SK-N-SH (cell line): ENCODE measurements around the gene CDIP1.

Experiments
- CTCF ChIP-seq: fragments of 200-600 bp; sonication (generic); IDR thresholded peaks from 2 replicates; pipeline ENCODE4 v1.6.1; 2017; ENCODE audit warnings: antibody characterized with exemption, mild to moderate bottlenecking, moderate library complexity
- EZH2phosphoT487 ChIP-seq: fragments of 200-600 bp; sonication (generic); IDR thresholded peaks from 2 replicates; pipeline ENCODE4 v1.6.1; 2017; ENCODE audit warnings: low read depth, mixed run types, mild to moderate bottlenecking, antibody characterized with exemption, moderate library complexity, borderline replicate concordance
- FOXJ3 ChIP-seq: sonication (generic); formaldehyde crosslinking; IDR thresholded peaks from 2 replicates; pipeline ENCODE4 v1.5.1; 2020; ENCODE audit warnings: mild to moderate bottlenecking, missing genetic modification reagents
- POLR2AphosphoS5 ChIP-seq: IDR thresholded peaks from 2 replicates; pipeline ENCODE4 v1.6.1; 2012; ENCODE audit warnings: low read depth, low read length
- RCOR1 ChIP-seq: fragments of 150-350 bp; IDR thresholded peaks from 2 replicates; pipeline ENCODE4 v1.6.1; 2017; ENCODE audit warnings: antibody characterized with exemption, low read length
- RXRA ChIP-seq: IDR thresholded peaks from 2 replicates; pipeline ENCODE4 v1.4.0; 2012; ENCODE audit warnings: low read depth, mild to moderate bottlenecking, borderline replicate concordance
- TEAD4 ChIP-seq: IDR thresholded peaks from 2 replicates; pipeline ENCODE4 v1.4.0; 2012; ENCODE audit warnings: mild to moderate bottlenecking, borderline replicate concordance; ENCODE audit not compliant: insufficient read depth

GRCh38 chr16:4523686-4524085, 14.9 kb downstream of the CDIP1 start:
- TF ChIP-seq CTCF: no peak
- TF ChIP-seq EZH2phosphoT487: no peak
- TF ChIP-seq POLR2AphosphoS5: no peak
- TF ChIP-seq FOXJ3: no peak
- TF ChIP-seq RXRA: no peak
- no peak for TF ChIP-seq RCOR1
- no peak for TF ChIP-seq TEAD4
